ENCODE measurements around the gene HAO1. TPM values are rescaled to one million over a fixed set of nuclear protein-coding genes. Genes with fewer than 3 reads are reported as not detected.

Gene HAO1
- total RNA-seq, 2 experiments from 2014 or later, result not detected

DNA sequence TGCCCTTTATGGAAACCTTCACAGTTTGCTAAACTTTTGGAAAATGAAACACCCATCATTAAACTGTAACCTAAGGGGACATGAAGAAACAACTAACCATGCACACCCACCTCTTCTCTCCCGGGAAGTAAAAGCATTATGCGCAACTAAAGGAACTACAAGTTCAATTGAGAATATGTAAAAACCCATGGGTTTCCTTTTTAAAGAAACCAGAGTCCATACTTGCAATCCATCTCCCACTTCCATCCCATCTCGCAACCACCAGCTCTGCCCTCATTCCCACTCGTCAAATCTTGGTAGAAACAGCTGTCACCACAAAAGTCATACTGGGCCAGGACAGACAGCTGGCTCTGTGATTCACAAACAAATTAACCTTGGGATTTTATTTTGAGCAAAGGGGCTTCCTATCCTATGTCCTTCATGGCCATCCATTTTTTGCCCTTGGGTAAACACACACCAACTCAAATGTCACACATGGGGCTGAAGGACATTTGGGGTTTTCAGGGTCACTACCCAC lies 81.5 kb downstream of the HAO1 start:
- Mint-ChIP-seq H3K27ac (no peak overlapping the region), H3K27me3 (peaks cover 9% of the 10 kb centered on the region), H3K9me3 (no peaks in the 10 kb centered on the region), H3K4me3 (no peak overlapping the region), H3K4me1 (ENCODE audit: low read depth) (no peaks in the 10 kb centered on the region), H3K36me3 (ENCODE audit: low read depth) (no peaks in the 10 kb centered on the region)
- no peaks in the 10 kb centered on the region for H3K36me3 ChIP-seq (ENCODE audit: insufficient read depth, low read length)
- ATAC-seq (ENCODE audit: poor library complexity), result no peak
- no peak overlapping the region for H3K4me3 ChIP-seq (ENCODE audit: low read length)
- H3K4me1 ChIP-seq (ENCODE audit: insufficient read depth, low read length), result no peaks in the 10 kb centered on the region
- intact Hi-C loops (cut with DNase I, micrococcal nuclease), result no loop called here
- DNase-seq, result no peak
- H3K9me3 ChIP-seq (ENCODE audit: control insufficient read depth in 1 of 2, insufficient read depth in 1 of 2, low read length in 2 of 2), result no peaks in the 10 kb centered on the region
- no peaks in the 10 kb centered on the region for H3K27me3 ChIP-seq (ENCODE audit: control insufficient read depth in 1 of 2, insufficient read depth in 2 of 2, low read length in 2 of 2)
- no peak overlapping the region for H3K27ac ChIP-seq (ENCODE audit: low read depth in 1 of 2, low read length in 2 of 2)
- TF ChIP-seq, protein P1, sequence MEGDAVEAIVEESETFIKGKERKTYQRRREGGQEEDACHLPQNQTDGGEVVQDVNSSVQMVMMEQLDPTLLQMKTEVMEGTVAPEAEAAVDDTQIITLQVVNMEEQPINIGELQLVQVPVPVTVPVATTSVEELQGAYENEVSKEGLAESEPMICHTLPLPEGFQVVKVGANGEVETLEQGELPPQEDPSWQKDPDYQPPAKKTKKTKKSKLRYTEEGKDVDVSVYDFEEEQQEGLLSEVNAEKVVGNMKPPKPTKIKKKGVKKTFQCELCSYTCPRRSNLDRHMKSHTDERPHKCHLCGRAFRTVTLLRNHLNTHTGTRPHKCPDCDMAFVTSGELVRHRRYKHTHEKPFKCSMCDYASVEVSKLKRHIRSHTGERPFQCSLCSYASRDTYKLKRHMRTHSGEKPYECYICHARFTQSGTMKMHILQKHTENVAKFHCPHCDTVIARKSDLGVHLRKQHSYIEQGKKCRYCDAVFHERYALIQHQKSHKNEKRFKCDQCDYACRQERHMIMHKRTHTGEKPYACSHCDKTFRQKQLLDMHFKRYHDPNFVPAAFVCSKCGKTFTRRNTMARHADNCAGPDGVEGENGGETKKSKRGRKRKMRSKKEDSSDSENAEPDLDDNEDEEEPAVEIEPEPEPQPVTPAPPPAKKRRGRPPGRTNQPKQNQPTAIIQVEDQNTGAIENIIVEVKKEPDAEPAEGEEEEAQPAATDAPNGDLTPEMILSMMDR (IDR thresholded peaks at IDR 0.05), result no peak
- CTCF ChIA-PET, result no interaction called here
- POLR2A ChIA-PET, result no interaction called here

DNA sequence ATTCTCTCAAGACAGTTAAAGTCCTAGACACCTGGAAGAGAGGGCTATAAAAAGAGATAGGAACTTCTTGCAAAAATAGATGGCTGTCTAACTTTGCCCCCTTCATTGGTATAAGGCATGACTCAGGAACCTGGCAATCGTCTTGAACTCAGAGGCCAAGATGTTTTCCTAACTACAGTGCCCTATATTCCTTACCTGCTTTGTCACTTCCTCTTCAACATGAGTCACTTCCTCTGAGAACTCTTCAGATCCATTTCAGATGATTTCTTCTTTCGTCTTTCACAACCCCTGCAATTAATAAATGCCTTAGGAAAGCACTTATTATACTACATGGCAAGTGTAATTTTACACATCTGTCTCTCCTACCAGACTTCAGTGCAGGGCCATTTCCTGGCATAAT lies 83.5 kb downstream of the HAO1 start:
- no peaks in the 10 kb centered on the region for H3K9me3 ChIP-seq (ENCODE audit: control insufficient read depth in 1 of 2, insufficient read depth in 1 of 2, low read length in 2 of 2)
- no peaks in the 10 kb centered on the region for H3K27me3 ChIP-seq (ENCODE audit: control insufficient read depth in 1 of 2, insufficient read depth in 2 of 2, low read length in 2 of 2)
- POLR2A ChIA-PET, result no interaction called here
- H3K4me3 ChIP-seq (ENCODE audit: low read length), result no peak overlapping the region
- H3K27me3 Mint-ChIP-seq, result peaks cover 9% of the 10 kb centered on the region
- no peaks in the 10 kb centered on the region for H3K9me3 Mint-ChIP-seq
- intact Hi-C loops (cut with DNase I, micrococcal nuclease), result no loop called here
- no peak overlapping the region for H3K27ac ChIP-seq (ENCODE audit: low read depth in 1 of 2, low read length in 2 of 2)
- DNase-seq (peak in 1 of 14 experiments; percentile 2), ATAC-seq (ENCODE audit: poor library complexity) (no peak)
- H3K27ac Mint-ChIP-seq, result no peak overlapping the region
- no peaks in the 10 kb centered on the region for H3K36me3 Mint-ChIP-seq (ENCODE audit: low read depth)
- CTCF ChIA-PET, result no interaction called here
- TF ChIP-seq, protein P1 (IDR thresholded peaks at IDR 0.05), result no peak
- H3K4me3 Mint-ChIP-seq, result no peak overlapping the region
- no peaks in the 10 kb centered on the region for H3K4me1 Mint-ChIP-seq (ENCODE audit: low read depth)
- no peaks in the 10 kb centered on the region for H3K36me3 ChIP-seq (ENCODE audit: insufficient read depth, low read length)
- H3K4me1 ChIP-seq (ENCODE audit: insufficient read depth, low read length), result no peaks in the 10 kb centered on the region

DNA sequence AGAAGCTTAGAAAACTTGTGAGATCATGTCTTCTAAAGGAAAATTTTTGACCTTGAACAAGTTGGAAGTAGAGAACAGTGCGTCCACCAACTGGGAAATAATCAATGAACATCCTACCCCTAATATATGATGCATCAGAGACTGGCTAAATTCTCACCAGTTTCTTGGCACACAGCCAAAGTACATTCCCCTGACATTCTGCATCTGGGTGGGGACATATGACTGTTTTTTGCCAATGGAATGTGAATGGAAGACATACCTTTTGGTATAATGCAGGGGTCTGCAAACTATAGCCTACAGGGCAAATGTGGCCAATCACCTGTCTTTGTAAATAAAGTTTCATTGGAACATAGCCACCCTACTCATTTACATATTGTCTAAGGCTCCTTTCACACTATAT lies 84.7 kb downstream of the HAO1 start:
- no peak for DNase-seq
- CTCF ChIA-PET, result no interaction called here
- ATAC-seq (ENCODE audit: poor library complexity), result no peak

More for the DNA sequence above, 84.7 kb downstream of the HAO1 start:
- no peak overlapping the region for H3K27ac Mint-ChIP-seq
- Histone ChIP-seq H3K27me3 (ENCODE audit: control insufficient read depth in 1 of 2, insufficient read depth in 2 of 2, low read length in 2 of 2) (no peaks in the 10 kb centered on the region), H3K36me3 (ENCODE audit: insufficient read depth, low read length) (no peaks in the 10 kb centered on the region), H3K9me3 (ENCODE audit: control insufficient read depth in 1 of 2, insufficient read depth in 1 of 2, low read length in 2 of 2) (no peaks in the 10 kb centered on the region), H3K4me1 (ENCODE audit: insufficient read depth, low read length) (no peaks in the 10 kb centered on the region), H3K4me3 (ENCODE audit: low read length) (no peak overlapping the region), H3K27ac (ENCODE audit: low read depth in 1 of 2, low read length in 2 of 2) (no peak overlapping the region)
- H3K4me3 Mint-ChIP-seq, result no peak overlapping the region
- H3K9me3 Mint-ChIP-seq, result no peaks in the 10 kb centered on the region
- H3K4me1 Mint-ChIP-seq (ENCODE audit: low read depth), result no peaks in the 10 kb centered on the region
- POLR2A ChIA-PET, result no interaction called here
- TF ChIP-seq, protein P1 (IDR thresholded peaks at IDR 0.05), result no peak
- intact Hi-C loops (cut with DNase I, micrococcal nuclease), result no loop called here
- no peaks in the 10 kb centered on the region for H3K36me3 Mint-ChIP-seq (ENCODE audit: low read depth)
- H3K27me3 Mint-ChIP-seq, result peaks cover 9% of the 10 kb centered on the region
